Stimulated activated CD8-positive, alpha-beta memory T cell treated with anti-CD3 and anti-CD28 coated beads, Interleukin-7, amount 100 ng/mL, for 24 hours (primary cell): Measurements from ENCODE around the gene SYF2.
"Not testable (repeated sequence)": the region's sequence is repeated elsewhere in the genome, so short reads cannot be mapped to it uniquely, and the experiment has no call there.

Experiments used
- DNase-seq: peaks from one replicate; pipeline ENCODE4 v3.0.0-alpha.2; 2020; ENCODE audit warnings: low read depth

Gene SYF2

DNA sequence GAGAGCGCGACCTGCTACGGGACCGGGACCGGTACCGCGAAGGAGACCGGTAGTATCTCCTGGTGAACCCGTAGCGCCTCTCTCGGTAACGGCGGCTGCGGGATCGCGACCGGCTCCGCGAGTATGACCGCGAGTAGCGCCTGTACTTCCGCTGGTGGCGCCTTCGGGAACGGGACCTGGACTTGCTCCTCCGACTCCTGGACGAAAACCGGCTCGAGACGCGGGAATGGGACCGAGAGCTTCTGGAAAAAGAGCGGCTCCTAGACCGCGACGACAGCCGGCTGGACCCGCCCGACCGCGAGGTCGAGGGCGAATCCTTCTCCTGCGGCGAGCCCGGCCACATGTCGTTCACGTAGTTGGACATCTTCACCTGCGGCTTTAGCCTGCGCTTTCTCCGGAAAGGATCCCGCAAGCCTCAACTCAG, 14.3 kb upstream of the SYF2 start:
- no peak for DNase-seq

DNA sequence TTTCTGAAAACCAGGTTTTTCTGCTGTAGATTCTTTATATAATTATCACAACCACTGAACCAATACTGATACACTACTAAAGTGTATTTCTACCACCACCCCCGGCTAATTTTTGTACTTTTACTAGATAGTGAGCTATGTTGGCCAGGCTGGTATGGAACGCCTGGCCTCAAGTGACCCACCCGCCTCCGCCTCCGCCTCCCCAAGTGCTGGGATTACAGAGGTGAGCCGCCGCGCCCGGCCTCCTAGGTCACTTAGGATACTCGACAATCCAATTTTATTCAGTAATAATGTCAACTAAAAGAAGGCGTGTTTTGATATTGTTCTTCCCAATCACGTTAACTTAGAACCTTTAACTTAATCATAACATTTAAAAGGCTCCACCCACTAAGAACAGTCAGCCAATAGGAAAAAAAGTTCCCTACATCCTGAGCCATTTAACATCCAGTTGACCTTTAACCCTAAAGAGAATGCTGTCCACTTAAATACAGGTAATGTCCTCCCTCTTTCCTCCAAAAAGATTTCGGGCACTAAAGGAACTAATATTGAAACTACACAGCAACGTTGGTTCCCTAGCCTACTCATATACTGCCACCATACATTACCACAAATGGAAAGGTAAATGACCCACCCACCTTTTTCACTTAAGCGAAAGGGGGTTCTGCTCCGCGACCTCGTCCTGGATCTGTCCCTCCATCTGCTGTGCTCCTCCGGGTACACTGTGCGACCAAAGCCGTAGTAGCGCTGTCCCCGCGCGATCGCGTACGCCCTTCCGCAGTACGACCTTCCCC, 13.7 kb upstream of the SYF2 start:
- no peak for DNase-seq

- DNase-seq = no peak
Observed at GRCh38 chr1:25245393-25245792, 13.1 kb upstream of the SYF2 start.

DNA sequence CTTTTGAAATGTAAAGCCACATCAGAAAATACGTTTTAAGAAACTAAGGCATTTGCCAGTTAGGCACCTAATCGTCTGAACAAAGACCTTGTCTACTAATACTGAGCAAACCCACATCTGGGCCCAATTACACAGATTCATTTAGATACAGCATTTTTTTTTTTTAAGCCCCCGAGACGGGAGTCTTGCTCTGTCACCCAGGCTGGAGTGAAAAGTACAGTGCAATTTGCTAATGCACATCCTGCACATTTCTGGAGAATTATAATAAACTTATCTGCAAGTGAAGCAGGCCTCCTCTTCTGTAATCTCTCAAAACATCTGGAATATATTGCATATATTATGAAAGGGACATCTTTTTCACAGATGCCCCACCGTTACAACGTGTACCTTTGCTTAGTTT, 11.6 kb upstream of the SYF2 start:
- DNase-seq = no peak

GRCh38 chr1:25239681-25240541, 7.6 kb upstream of the SYF2 start:
- peak; percentile 84 for DNase-seq

DNA sequence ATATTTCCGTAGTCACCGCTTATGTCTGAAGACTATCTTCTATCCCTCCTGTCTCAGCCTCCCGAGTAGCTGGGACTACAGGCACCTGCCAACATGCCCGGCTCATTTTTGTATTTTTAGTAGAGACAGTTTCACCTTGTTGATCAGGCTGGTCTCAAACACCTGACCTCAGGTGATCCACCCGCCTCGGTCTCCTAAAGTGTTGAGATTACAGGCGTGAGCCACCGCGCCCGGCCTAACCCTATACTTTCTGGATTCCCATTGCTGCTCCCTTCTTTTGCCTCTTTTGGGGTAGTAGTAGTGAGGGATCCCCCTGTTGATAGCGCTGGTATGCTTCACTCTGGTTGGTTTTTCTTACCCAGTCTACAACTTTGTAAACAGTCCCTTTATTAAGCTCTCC, 5.7 kb upstream of the SYF2 start:
- no peak for DNase-seq

DNA sequence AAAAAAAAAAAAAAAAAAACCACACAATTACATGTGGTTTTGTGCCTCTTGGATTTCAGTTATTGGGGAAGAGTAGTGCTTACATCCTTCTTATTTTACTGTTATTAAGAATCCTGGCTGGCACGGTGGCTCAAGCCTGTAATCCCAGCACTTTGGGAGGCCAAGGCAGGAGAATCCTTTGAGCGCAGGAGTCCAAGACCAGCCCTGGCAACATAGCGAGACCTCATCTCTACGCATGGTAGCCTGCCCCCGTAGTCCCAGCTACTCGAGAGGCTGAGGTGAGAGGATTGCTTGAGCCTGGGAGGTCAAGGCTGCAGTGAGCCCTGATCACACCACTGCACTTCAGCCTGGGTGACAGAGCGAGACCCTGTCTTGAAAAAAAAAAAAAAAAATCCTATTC, 4.0 kb upstream of the SYF2 start:
- DNase-seq = not testable (repeated sequence)

- DNase-seq = not testable (repeated sequence)
Observed at GRCh38 chr1:25235411-25235810, 3.1 kb upstream of the SYF2 start.

DNA sequence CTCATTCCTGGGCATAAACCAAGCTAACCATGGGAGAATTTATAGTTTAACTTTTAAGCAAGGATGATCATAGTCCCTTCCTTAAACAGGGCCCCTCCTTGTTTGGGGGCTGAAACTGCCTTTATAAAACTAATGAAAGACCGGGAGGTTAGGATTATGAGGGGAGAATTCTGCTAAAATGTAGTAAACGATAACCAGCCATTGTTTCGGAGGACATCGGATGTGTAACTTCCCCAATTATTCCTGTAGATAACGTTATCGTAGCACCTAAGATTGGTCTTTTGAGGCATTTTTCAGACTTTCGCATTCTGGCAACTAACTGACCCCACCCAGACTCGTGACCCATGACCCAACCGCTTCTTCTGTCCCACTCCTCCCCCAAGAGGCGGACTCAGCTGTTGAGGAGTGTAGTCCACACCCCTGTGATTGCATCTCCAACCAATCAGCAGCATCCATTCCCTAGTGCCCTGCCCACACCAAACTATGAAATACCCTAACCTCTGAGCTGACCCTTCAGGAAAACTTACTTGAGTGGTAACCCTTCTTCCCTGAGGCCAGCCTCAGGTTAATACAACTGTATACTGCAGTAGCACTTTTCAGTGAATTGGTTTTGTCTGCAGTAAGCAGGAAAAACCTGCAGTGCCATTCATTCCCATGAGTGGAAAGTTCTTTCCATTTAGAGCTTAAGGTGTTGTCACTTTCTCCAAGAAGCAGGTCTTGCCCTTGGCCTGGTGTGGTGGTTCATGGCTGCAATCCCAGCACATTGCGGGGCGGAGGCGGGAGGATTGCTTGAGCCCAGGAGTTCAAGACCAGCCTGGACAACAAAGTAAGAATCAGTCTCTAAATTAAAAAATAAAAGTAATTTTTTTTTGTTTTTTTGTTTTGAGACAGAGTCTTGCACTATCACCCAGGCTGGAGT, 823 bp upstream of the SYF2 start:
- DNase-seq = no peak

DNA sequence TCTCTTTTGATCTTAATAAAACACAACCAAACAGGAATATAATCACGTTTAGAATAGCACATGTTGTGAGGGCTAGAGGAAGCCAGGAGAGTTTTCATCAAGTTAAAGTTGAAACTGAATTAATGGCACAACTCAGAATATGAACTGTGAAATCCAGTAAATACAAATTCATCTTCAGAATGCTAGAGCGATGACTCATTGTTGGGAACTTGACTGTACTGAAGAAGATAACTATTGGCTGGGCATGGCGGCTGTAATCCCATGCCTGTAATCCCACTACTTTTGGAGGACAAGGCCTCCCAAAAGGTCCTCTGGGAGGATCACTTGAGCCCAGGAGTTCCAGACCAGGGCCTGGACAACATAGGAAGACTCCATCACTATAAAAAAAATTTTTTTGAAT, 8.8 kb downstream of the SYF2 start:
- no peak for DNase-seq

DNA sequence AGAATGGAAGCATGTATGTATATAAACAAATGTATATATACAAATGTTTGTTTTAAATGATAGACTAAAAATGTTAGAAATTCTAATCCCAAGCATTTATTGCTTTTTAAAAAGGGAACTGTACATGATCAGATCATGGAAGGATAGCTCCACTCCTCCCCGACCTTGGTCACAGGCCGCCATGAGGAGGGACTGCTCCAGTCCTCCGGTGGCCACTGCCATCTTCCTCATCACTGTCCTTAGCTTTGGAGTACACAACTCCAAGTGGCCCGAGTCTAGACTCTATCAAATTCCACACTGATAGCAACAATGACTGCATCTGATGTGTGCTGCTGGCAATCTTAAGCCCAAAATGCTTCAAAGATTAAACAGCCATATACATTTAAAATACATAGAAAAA, 9.7 kb downstream of the SYF2 start:
- DNase-seq = no peak

DNA sequence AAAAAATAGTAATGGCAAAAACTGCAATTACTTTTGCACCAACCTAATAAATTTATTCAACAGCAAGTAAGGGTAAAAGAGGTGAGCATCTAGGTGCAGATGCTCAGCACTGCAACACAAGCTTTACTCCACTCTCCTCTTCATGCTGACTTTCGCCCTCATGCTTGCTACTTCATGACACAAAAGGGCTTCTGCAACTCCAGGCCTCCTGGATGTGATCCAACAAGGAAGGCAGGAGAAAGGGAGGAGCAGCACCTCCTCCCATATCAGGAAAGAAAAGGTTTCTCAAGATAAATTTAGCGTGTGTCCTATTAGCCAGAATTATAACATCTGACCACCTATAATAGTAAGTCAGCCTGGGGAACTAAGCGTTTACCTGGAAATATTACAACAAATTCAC, 11.6 kb downstream of the SYF2 start:
- no peak for DNase-seq

GRCh38 chr1:25219661-25220251, 12.5 kb downstream of the SYF2 start:
- no peak for DNase-seq

GRCh38 chr1:25217598-25218232, 14.6 kb downstream of the SYF2 start:
- no peak for DNase-seq

- no peak for DNase-seq
Observed at GRCh38 chr1:25217015-25217414, 15.3 kb downstream of the SYF2 start.

DNA sequence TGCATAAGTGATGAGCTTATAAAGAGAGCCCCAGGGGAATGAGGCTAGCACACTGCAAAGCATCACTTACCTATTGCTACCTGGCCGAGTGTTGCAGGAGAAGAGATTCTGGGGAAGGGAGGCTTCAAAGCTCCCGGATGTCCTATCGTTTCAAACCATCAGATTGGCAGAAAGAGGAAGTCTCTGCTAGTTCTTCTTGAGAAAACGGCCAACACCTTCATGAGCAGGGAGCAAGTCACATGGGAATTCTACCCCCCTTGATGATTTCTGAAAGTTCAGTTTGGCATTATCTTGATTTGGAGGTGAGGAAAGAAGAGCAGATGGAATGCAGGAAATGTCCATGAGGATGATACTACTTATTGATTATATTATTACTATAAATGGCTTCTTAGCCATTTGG, 16.2 kb downstream of the SYF2 start:
- no peak for DNase-seq

DNA sequence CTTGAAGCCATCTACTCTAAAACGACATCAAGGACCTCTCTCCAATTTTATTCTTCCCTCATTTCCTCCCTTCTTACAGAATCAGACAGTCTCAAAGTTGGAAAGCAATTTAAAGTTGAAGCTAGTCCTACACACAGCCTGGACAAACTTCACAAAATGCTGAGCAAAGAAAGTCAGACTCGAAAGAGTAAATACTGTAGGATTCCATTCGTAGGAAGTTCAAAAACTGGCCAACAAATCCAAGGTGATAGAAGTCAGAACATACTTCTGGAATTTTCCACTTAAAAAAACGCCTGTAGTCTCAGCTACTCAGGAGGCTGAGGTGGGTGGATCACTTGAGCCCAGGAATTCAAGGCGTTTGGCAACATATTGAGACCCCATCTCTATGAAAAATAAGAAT, 19.6 kb downstream of the SYF2 start:
- DNase-seq = no peak

DNA sequence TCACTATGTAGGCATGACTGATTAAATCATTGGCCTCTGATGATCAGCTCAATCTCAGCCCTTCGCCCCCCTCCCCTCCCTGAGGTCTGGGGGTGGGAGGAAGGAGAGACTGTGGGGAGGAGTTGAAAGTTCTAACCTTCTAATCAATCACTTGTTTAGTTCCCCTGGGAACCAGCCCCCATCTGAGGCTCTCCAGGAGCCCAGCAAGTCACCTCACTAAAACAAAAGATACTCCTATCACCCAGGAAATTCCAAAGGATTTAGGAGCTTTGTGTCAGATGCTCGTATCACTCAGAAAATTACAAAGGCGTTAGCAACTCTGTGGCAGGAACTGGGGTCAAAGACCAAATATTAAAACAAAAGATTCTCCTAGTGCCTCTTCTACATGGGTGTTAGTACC, 21.6 kb downstream of the SYF2 start:
- no peak for DNase-seq

DNA sequence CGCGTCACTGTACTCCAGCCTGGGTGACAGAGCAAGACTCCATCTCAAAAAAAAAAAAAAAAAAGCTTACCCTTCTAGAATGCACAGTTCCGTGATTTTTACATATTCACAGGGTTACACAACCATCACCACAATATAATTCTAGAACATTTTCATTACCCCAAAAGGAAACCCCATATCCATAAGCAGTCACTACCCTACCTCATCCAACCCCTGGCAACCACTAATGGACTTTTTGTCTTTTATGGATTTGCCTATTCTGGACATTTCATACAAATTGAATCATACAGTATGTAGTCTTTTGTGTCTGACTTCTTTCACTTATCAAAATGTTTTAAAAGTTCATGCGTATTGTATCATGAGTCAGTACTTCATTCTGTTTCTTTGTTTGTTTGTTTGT, 22.8 kb downstream of the SYF2 start:
- DNase-seq = no peak

DNA sequence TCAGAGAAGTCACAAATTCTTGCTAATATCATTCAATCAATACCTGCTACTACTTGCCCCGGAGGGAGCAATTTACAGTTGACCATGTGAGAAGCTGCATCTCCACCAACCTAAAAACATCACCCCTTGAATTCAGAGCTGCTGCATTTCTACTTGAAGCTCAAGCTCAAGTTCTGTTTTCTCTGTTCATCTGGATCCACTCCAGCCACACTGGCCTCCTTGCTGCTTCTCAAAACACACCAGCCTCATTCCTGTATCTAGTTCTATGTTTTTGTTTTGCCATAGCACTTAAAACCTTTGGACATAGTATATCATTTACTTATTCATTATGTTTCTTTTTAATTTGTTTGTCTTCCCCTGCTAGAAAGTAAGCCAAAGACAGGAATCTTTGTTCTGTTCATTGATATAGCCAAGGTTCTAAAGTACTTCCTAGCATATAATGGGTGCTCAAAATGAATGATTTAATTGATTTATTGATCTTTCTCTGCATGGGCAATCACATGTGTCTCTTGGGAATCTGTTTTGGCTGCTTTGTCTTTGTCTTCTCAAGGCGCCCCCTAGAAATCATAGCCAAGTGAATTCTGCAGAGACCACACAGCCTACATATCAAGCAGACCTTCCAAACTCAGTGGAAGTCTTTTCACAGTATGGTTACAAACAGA, 23.6 kb downstream of the SYF2 start:
- DNase-seq = no peak

DNA sequence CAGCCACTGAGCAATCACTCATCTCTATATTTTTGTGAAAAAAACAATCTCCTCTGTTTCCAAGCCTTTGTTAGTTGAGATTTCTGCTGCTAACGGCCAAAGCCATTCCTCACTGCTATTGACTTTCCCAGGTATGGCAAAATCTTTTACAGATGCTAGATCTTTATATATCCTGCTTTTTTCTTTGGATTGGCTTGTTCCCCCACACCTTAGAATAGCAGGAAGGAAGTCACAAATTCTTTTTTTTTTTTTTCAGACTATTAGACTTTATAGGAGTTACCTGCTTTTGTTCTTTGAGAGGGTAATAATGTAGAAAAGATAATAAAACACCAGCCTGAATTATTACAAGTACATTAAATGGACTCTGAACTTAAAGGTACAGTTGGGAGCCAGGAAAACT, 24.2 kb downstream of the SYF2 start:
- no peak for DNase-seq
